ENCODE results near the gene CXXC5.
A peak's percentile ranks its signal among the peaks of the same experiment; 100 is the strongest.

Gene CXXC5

DNA sequence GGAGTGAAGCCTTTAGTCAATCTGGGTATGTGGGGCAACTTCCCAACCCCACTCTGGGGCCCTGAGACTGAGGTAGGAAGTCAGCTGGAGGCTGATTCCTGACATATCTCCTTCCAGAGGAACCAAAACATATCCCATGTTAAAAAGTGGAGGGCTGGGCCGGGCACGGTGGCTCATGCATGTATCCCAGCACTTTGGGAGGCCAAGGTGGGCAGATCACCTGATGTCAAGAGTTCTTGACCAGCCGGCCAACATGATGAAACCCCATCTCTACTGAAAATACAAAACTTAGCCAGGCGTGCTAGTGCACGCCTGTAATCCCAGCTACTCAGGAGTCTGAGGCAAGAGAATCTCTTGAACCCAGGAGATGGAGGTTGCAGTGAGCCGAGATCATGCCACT lies 44.0 kb downstream of the CXXC5 start:
- peaks cover 42% of the 10 kb centered on the region for H3K4me1 ChIP-seq (ENCODE audit: insufficient read depth, low read length)
- no peaks in the 10 kb centered on the region for H3K9me3 ChIP-seq (ENCODE audit: control insufficient read depth, insufficient read depth, low read length)
- H3K36me3 ChIP-seq (ENCODE audit: insufficient read depth, low read length), result no peaks in the 10 kb centered on the region
- H3K9ac ChIP-seq (ENCODE audit: low read depth, low read length), result no peak overlapping the region

DNA sequence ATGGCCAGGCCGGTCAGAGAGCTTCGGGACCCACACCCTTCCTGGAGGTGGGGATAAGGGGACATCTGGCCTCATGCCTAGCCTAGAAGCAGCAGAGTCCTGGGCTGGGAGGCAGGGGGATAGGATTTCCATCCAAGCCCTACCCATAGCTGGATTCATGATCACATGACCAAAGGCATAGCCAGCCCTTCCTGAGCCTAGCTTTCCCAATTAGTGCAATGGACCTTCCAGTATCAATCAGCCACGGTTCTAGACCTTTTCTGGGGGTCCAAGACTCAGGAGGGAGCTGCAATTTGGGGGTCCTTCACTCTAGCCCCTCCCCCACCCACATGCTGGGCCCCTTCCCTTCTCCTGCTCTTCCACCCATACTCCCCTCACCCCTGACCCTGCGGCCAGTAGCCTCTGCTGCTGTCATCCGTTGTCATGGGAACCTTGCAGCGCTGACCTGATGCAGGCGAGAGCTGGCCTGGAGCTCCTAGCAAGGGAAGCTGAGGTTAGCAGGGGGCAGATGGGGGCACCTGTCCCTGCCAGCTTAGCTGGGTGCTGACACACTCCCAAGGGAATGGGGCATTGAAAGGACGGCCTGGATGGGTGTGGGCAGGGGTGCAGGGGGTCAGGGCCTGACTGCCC lies 44.6 kb downstream of the CXXC5 start:
- Histone ChIP-seq H3K9ac (ENCODE audit: low read depth, low read length) (no peak overlapping the region), H3K4me1 (ENCODE audit: insufficient read depth, low read length) (peaks cover 45% of the 10 kb centered on the region), H3K36me3 (ENCODE audit: insufficient read depth, low read length) (no peaks in the 10 kb centered on the region), H3K9me3 (ENCODE audit: control insufficient read depth, insufficient read depth, low read length) (no peaks in the 10 kb centered on the region)

DNA sequence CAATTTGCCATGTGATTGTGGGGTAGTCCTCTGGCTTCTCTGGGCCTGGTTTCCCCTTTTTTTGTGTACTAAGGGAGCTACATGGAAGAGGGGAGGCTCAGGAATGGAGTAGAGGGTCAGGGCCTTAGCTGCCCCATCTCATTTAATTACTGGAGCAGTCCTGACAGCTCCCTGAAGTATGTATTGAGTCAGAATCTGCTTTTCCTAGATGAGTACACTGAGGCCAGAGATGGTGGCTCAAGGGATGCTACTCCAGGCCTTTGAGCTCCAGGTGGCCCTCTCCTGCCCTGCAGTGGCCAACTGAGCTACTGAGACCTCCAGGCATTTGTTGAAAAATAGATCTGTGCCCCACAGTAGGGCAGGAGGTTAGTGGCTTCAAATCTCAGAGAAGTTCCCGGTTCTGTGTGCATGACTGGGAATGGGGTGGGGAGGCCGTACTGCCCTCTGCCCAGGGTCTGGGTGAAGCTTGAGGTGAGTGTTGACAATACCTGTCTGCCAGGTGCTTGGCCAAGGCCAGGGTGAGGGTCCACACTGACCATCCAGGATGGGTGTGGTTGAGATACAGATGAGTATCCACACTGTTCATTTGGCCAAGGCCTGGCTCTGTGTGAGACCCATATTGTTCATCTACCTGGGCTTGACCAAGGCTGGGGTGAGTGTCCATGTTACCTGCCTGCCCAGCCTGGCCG lies 45.7 kb downstream of the CXXC5 start:
- Histone ChIP-seq H3K36me3 (ENCODE audit: insufficient read depth, low read length) (no peaks in the 10 kb centered on the region), H3K9me3 (ENCODE audit: control insufficient read depth, insufficient read depth, low read length) (no peaks in the 10 kb centered on the region), H3K9ac (ENCODE audit: low read depth, low read length) (no peak overlapping the region), H3K4me1 (ENCODE audit: insufficient read depth, low read length) (peaks cover 50% of the 10 kb centered on the region)

DNA sequence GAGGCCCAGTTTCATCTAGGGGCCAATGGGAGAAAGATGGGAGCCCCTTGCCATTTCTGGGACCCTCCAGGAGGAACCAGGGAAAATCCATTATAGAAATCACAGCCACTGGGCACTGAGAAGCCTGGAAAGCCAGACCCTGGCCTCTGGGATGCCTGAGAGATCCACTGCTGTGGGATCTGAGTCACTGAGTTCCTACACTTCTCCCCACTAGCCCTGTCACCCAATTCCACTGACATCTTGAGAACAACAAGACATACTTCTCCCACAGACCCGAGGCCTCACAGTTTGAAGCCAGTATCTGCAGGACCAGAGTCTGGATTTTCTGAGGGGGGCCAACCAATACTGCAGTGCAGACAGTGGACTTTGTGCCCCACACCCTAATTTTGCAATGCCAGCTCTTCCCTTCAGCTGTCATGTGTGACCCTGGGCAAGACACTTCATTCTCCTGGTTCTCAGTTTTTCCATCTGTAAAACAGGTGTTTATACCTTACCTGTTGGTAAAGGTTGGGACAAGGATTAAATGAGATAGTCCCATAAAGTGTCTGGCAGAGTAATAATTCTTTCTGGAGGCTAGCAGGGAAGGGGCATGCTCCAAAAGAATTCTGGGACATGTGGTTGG lies 46.5 kb downstream of the CXXC5 start:
- no peaks in the 10 kb centered on the region for H3K36me3 ChIP-seq (ENCODE audit: insufficient read depth, low read length)
- H3K9me3 ChIP-seq (ENCODE audit: control insufficient read depth, insufficient read depth, low read length), result no peaks in the 10 kb centered on the region
- no peak overlapping the region for H3K9ac ChIP-seq (ENCODE audit: low read depth, low read length)
- peaks cover 47% of the 10 kb centered on the region; the same call in 1 of the 2 replicates for H3K4me1 ChIP-seq (ENCODE audit: insufficient read depth, low read length)

DNA sequence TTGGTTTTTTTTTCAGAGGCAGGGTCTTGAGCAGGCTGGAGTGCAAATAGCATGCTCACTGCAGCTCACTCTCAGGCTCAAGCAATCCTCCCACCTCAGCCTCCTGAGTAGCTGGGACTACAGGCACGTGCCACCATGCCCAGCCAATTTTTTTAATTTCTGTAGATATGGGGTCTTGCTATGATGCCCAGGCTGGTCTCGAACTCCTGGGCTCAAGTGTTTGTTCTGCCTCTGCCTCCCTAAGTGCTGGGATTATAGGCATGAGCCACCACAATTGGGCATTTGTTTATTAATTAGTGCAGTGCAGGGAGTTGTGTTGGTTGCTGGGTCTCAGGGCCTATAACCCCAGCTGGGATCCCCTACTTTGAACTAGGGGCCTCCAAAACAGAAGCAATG lies 47.0 kb downstream of the CXXC5 start:
- no peaks in the 10 kb centered on the region for H3K36me3 ChIP-seq (ENCODE audit: insufficient read depth, low read length)
- peaks cover 42% of the 10 kb centered on the region; the same call in 1 of the 2 replicates for H3K4me1 ChIP-seq (ENCODE audit: insufficient read depth, low read length)
- no peak overlapping the region for H3K9ac ChIP-seq (ENCODE audit: low read depth, low read length)
- no peaks in the 10 kb centered on the region for H3K9me3 ChIP-seq (ENCODE audit: control insufficient read depth, insufficient read depth, low read length)

DNA sequence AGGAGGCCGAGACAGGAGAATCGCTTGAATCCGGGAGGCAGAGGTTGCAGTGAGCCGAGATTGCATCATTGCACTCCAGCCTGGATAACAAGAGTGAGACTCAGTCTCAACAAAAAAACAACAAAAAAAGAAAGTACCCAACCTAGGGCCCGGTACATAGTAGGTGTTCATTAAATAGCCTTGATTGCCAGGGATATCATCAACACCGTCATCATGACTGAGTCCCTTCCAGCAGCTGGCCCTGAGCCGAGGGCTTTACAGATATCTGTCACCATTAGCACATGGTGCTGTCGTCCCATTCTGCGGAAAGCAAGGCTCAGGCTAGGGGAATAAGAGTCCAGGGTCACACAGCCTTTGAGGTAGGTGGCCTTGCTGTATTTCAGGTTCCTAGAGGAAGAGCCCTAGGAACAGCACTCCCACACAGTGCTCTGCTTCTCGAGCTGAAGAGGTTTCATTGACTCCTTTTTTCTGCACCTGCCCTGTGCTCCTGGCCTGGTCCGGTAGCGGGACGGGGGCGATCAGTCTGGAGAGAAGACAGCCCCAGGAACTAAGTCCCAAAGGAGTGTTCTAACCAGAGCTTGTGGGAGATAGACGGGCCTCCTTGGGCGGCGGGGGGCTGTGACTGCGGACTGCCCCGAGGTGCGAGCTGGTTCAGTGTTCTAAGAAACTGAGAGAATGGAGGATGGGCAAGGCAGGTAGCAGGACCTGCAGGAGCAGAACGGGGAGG lies 48.2 kb downstream of the CXXC5 start:
- Histone ChIP-seq H3K4me1 (ENCODE audit: insufficient read depth, low read length) (peaks cover 41% of the 10 kb centered on the region; the same call in 1 of the 2 replicates), H3K9ac (ENCODE audit: low read depth, low read length) (peak overlapping the region; percentile 49), H3K36me3 (ENCODE audit: insufficient read depth, low read length) (no peaks in the 10 kb centered on the region), H3K9me3 (ENCODE audit: control insufficient read depth, insufficient read depth, low read length) (no peaks in the 10 kb centered on the region)

DNA sequence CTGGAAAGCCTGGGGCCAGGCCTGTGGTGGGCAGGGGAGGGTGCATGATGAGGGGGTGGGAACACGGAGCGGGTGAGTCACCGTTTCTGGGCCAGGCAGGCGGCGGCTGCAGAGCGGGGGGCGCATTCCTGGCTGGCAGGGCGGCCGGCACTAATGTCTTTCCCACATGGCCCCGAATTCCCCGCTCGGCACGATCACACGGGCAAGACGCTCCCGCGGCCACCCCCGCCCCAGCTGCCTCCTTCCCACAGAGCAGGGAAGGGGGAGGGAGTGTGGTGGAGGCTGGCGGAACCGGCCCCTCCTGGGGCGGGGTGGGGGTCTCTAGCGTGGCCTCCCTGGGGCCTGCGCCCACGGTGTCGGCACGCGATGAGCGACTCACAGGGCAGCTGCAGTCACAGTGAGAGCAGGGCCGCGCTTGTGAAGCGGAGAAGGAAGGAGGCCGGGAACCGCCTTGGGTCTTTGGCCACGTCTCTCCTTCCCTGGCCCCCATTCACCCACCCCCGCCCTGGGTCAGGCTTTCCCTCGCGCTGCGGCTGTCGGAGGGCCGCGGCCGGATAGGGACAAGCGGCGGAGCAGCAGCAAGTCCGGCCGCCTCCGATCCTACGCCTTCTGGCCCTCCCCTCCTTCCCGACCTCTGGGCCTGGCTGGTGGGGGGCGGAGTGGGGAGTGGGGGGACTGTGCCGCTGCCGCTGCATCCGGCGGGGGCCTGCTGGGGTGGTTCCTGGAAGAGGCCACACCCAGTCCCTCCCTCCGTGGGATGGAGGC lies 48.9 kb downstream of the CXXC5 start:
- Histone ChIP-seq H3K4me1 (ENCODE audit: insufficient read depth, low read length) (peaks cover 41% of the 10 kb centered on the region; the same call in 1 of the 2 replicates), H3K9ac (ENCODE audit: low read depth, low read length) (peak overlapping the region; percentile 49)

DNA sequence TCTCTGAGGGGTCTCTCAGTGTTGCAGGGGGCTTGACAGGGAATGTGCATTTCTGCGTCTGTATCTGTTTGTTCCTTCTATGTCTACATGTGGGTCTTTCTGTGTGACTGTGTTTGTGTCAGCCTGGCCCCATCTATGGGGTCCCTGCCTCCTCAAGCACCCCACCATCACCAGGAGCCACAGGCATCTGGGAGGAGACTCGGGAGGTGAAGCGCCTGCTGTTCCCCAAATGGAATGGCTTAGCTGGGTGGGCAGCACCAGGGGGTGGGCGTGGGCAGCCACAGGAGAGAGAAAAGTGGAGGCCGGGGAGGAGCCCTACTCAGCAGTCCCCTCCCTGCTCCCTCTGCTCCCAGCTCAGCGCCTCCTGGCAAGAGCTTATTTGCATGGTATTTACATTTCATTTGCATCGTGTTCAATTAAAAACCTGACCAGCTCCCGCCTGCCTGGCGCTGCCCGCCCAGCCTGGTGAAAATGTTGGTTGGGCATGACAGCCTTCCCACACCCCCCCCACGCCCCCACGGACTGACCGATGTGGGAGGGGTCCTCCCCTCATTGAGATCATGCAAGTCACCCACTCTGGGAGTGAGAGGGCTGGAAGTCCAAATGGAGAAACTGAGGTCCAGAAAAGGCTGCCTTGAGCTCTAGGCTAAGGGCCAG lies 50.5 kb downstream of the CXXC5 start:
- peaks cover 35% of the 10 kb centered on the region; the same call in 1 of the 2 replicates for H3K4me1 ChIP-seq (ENCODE audit: insufficient read depth, low read length)
- no peaks in the 10 kb centered on the region for H3K9me3 ChIP-seq (ENCODE audit: control insufficient read depth, insufficient read depth, low read length)
- no peaks in the 10 kb centered on the region for H3K36me3 ChIP-seq (ENCODE audit: insufficient read depth, low read length)
- no peak overlapping the region; the same call in 1 of the 2 replicates for H3K9ac ChIP-seq (ENCODE audit: low read depth, low read length)

More for the DNA sequence above, 48.9 kb downstream of the CXXC5 start:
- no peaks in the 10 kb centered on the region for H3K9me3 ChIP-seq (ENCODE audit: control insufficient read depth, insufficient read depth, low read length)
- H3K36me3 ChIP-seq (ENCODE audit: insufficient read depth, low read length), result no peaks in the 10 kb centered on the region

DNA sequence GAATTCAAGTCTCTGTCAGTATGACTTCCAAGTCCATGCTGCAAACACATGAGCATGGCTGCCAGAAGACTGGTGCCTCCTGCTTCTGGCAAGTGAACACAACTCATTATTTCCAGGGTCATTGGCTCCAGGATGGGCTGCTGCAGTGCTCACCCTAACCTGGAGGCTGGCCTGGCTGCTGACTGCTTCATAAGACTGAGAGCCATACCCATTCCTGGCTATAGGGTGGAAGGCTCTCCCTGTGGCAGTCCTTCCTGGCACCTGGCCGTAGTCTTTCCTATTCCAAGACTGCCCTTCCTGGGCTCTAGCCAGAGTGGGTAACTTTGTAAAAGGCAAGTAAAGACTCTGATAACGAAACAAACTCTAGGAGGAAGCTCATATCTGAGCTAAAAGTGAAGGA lies 51.2 kb downstream of the CXXC5 start:
- Histone ChIP-seq H3K9me3 (ENCODE audit: control insufficient read depth, insufficient read depth, low read length) (no peaks in the 10 kb centered on the region), H3K9ac (ENCODE audit: low read depth, low read length) (no peak overlapping the region), H3K4me1 (ENCODE audit: insufficient read depth, low read length) (peaks cover 35% of the 10 kb centered on the region; the same call in 1 of the 2 replicates), H3K36me3 (ENCODE audit: insufficient read depth, low read length) (no peaks in the 10 kb centered on the region)

DNA sequence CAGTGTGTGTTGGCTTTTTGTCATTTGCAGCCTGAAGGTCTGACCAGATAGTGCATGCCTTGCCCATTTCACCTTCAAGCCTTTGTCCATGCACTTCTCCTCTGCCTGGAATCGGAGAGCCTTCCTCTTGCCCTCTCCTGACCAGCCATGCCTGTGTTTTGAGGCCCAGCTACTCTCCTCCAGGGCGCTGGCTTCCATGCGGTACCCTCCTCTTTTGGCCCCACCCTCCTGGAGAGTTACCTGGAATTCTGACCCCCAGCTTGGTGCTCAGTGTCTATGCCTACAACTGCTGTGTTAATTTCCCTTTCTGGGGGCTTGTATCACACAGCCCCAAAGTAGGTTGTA lies 52.5 kb downstream of the CXXC5 start:
- Histone ChIP-seq H3K36me3 (ENCODE audit: insufficient read depth, low read length) (no peaks in the 10 kb centered on the region), H3K9ac (ENCODE audit: low read depth, low read length) (peak overlapping the region; percentile 7; the same call in 1 of the 2 replicates), H3K4me1 (ENCODE audit: insufficient read depth, low read length) (peaks cover 39% of the 10 kb centered on the region; the same call in 1 of the 2 replicates), H3K9me3 (ENCODE audit: control insufficient read depth, insufficient read depth, low read length) (no peaks in the 10 kb centered on the region)

DNA sequence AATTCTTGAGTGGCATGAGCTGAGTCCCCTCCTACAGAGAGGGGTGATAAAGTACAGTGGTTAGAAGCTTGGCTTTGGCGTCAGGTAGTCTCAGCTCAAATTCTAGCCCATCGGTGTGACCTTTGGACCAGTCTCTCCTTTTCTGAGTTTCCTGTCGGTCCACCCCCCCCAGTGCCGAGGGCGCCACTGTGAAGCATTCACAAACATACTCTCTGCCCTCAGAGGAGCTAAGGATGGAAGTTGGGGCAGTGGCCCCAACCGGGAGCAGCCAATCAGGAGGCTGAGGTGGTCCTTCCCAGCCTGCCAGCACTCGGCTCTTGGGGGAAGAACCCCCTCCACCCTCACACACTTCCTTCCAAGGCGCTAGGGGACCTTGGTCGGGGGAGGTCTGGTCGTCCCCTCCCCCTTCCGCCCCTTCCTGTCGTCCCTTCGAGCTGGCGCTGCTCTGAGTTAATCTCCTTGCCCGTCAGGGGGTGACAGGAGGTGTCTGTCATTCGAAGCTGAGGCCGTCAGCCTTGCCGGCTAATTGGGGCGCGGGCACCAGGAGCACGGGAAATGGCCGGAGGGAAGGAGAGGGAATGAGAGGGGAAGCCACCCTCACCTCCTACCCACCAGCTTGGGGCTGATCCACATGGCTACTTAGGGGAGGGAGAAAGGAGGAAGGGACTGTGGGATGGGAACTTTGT lies 53.0 kb downstream of the CXXC5 start:
- Histone ChIP-seq H3K36me3 (ENCODE audit: insufficient read depth, low read length) (no peaks in the 10 kb centered on the region), H3K9ac (ENCODE audit: low read depth, low read length) (peak overlapping the region; percentile 7; the same call in 1 of the 2 replicates), H3K4me1 (ENCODE audit: insufficient read depth, low read length) (peaks cover 39% of the 10 kb centered on the region), H3K9me3 (ENCODE audit: control insufficient read depth, insufficient read depth, low read length) (no peaks in the 10 kb centered on the region)

DNA sequence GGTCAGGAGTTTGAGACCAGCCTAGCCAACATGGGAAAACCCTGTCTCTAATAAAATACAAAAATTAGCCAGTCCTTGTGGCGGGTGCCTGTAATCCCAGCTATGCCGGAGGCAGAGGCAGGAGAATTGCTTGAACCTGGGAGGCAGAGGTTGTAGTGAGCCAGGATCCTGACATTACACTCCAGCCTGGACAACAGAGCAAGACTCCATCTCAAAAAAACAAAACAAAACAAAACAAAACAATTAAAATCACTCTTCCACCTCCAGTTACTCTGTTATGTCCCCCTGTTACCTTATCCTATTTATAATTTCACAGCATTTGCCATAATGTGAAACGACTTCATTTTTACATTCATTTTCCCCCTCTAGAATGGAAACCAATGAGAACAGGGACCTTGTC lies 54.4 kb downstream of the CXXC5 start:
- Histone ChIP-seq H3K9ac (ENCODE audit: low read depth, low read length) (no peak overlapping the region), H3K4me1 (ENCODE audit: insufficient read depth, low read length) (peaks cover 42% of the 10 kb centered on the region), H3K9me3 (ENCODE audit: control insufficient read depth, insufficient read depth, low read length) (no peaks in the 10 kb centered on the region), H3K36me3 (ENCODE audit: insufficient read depth, low read length) (no peaks in the 10 kb centered on the region)

DNA sequence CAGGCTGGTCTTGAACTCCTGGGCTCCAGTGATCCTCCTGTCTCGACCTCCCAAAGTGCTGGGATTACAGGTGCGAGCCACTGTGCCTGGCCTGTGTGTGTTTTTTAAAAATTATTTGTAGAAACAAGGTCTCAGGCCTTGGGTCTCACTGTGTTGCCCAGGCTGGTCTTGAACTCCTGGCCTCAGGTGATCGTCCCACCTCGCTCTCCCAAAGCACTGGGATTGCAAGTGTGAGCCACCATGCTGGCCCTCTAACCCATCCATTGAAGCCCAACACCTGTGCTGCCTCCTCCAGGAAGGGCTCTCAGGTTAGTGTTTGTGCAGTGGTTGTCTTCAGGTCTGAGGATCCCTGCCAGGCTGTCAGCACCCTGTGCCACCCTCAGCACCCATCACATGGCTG lies 56.6 kb downstream of the CXXC5 start:
- Histone ChIP-seq H3K9me3 (ENCODE audit: control insufficient read depth, insufficient read depth, low read length) (no peaks in the 10 kb centered on the region), H3K9ac (ENCODE audit: low read depth, low read length) (no peak overlapping the region), H3K36me3 (ENCODE audit: insufficient read depth, low read length) (no peaks in the 10 kb centered on the region), H3K4me1 (ENCODE audit: insufficient read depth, low read length) (peaks cover 38% of the 10 kb centered on the region)

Measured in ES-I3 (cell line).